HEK293 (cell line): ENCODE measurements around the gene DDO.

ENCODE experiments used
- CTCF ChIP-seq: fragments of 450-650 bp; formaldehyde crosslinking; IDR thresholded peaks from 2 replicates; pipeline ENCODE4 v1.5.1; 2016; ENCODE audit warnings: missing biosample characterization, missing genetic modification characterization
- ELK4 ChIP-seq: IDR thresholded peaks from 2 replicates; pipeline ENCODE4 v1.6.1; 2011; ENCODE audit warnings: mild to moderate bottlenecking, low read depth, low read length, borderline replicate concordance
- REPIN1 ChIP-seq: fragments of 450-650 bp; formaldehyde crosslinking; IDR thresholded peaks from 2 replicates; pipeline ENCODE4 v1.5.1; 2017; ENCODE audit warnings: missing biosample characterization, missing genetic modification characterization, low read depth
- REST ChIP-seq: fragments of 450-650 bp; formaldehyde crosslinking; IDR thresholded peaks from 2 replicates; pipeline ENCODE4 v1.5.1; 2016; ENCODE audit warnings: missing biosample characterization, missing genetic modification characterization
- SCRT1 ChIP-seq: fragments of 450-650 bp; formaldehyde crosslinking; IDR thresholded peaks from 2 replicates; pipeline ENCODE4 v1.5.1; 2016; ENCODE audit warnings: missing biosample characterization, missing genetic modification characterization, borderline replicate concordance
- ZBTB10 ChIP-seq: fragments of 450-650 bp; formaldehyde crosslinking; IDR thresholded peaks from 2 replicates; pipeline ENCODE4 v1.5.1; 2016; ENCODE audit warnings: missing biosample characterization, missing genetic modification characterization
- ZBTB17 ChIP-seq: fragments of 450-650 bp; formaldehyde crosslinking; IDR thresholded peaks from 2 replicates; pipeline ENCODE4 v1.5.1; 2016; ENCODE audit warnings: missing biosample characterization, missing genetic modification characterization
- ZFP3 ChIP-seq: fragments of 450-650 bp; formaldehyde crosslinking; IDR thresholded peaks from 2 replicates; pipeline ENCODE4 v1.5.1; 2016; ENCODE audit warnings: low read depth, missing biosample characterization, missing genetic modification characterization
- ZNF114 ChIP-seq: fragments of 450-650 bp; formaldehyde crosslinking; IDR thresholded peaks from 2 replicates; pipeline ENCODE4 v1.5.0; 2017; ENCODE audit warnings: missing biosample characterization, missing genetic modification characterization
- ZNF324 ChIP-seq: fragments of 450-650 bp; formaldehyde crosslinking; IDR thresholded peaks from 2 replicates; pipeline ENCODE4 v1.5.1; 2016; ENCODE audit warnings: missing biosample characterization, missing genetic modification characterization
- ZNF350 ChIP-seq: fragments of 450-650 bp; formaldehyde crosslinking; IDR thresholded peaks from 2 replicates; pipeline ENCODE4 v1.5.0; 2017; ENCODE audit warnings: missing biosample characterization, mild to moderate bottlenecking, missing genetic modification characterization
- ZNF777 ChIP-seq: fragments of 450-650 bp; formaldehyde crosslinking; IDR thresholded peaks from 2 replicates; pipeline ENCODE4 v1.5.1; 2017; ENCODE audit warnings: missing biosample characterization, missing genetic modification characterization, borderline replicate concordance
- ZNF791 ChIP-seq: fragments of 450-650 bp; formaldehyde crosslinking; IDR thresholded peaks from 2 replicates; pipeline ENCODE4 v1.5.1; 2016; ENCODE audit warnings: missing biosample characterization, missing genetic modification characterization

- TF ChIP-seq ZNF350: no peak
- no peak for TF ChIP-seq CTCF
- TF ChIP-seq ZNF114 (tag by site-specific recombination): no peak
- TF ChIP-seq ZNF777 (tag by site-specific recombination): no peak
- no peak for TF ChIP-seq REST
- TF ChIP-seq ELK4: no peak
- no peak for TF ChIP-seq SCRT1 (tag by site-specific recombination)
- no peak for TF ChIP-seq ZNF791 (tag by site-specific recombination)
- TF ChIP-seq ZBTB10 (tag by site-specific recombination): no peak
- no peak for TF ChIP-seq ZFP3
- no peak for TF ChIP-seq REPIN1 (tag by site-specific recombination)
- no peak for TF ChIP-seq ZNF324
- TF ChIP-seq ZBTB17 (tag by site-specific recombination): no peak
These were observed 25.0 kb downstream of the DDO start for GRCh38 chr6:110390404-110390803.
